TTC549 (cell line): ENCODE data around the gene GOT1.
A peak's percentile ranks its signal among the peaks of the same experiment; 100 is the strongest.

Experiments used
- FAIRE-seq: peaks from 2 replicates; lab custom pipeline; 2012; peaks lifted over from hg19 to GRCh38; lab: Jason Lieb, UNC

Gene GOT1

DNA sequence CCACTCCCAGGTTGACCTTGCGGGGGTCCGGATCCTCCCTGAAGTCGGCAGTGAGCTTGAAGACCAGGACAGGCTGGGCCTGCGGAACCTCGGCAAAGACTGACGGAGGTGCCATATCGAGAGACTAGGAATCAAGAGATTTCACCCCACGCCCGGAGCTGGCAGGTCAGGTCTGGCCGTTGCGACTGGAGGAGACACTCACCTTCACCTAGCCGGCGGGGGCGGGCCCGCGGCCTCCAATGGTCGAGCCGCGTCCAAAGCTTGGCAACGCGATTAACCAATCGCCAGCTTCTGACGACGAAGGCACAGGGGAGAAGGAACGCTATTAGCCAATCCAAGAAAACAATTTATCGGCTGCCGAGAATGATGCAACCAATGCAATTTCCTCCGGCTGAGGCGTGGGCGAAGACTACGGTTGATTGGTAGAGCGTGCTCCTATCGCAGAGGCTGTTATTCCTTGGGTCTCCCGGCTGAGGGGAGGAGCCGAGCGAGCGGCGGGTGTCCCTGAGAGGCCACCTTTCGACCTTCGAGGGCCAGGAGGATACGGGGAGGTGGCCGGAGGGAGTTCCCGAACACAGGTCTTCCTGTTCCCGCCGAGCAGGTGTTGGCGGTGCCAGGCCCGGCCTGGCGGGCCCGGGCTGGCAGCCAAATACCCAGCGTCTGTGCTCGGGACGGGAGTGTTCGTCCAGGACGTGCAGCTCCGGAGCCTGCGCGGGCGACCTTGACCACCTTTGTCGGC, at the start of gene GOT1:
TSS of gene GOT1 (minus strand) at position 174 of the 739 bp plus-strand sequence. CDS start at position 115, 59 bp downstream.
- FAIRE-seq = peak; percentile 96

- peak; percentile 92 for FAIRE-seq
Observed at GRCh38 chr10:99470327-99470726, 39.9 kb upstream of the GOT1 start.

- FAIRE-seq = peak; percentile 92
Observed at GRCh38 chr10:99467236-99467999, 37.0 kb upstream of the GOT1 start.

DNA sequence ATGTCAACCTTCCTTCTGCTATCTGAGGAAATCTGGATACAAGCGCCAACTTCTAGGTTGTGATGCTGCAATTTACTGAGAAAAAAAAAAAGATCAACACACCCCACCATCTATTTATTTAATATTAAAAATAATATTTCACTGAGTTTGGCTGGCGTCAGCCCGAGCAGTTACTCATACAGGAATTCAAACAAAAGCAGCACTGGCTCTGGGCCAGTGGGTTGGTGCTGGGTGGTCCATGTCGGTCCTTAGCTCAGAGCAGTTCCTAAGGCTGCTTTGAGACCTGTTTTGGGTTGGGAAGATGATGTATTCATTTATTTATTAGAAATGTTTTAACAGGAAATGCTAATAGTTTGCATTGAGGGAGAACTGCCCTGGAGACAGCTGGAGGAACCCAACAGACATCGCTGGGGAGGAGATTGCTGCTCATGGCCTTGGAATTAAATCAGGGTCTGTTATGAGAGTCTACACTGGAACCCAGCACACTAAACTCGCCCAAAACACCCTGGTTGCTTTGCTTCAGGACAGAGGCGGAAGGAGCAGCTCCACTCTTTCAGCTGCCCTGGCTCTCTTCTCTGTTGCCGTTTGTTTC, 36.3 kb upstream of the GOT1 start:
- FAIRE-seq = no peak

DNA sequence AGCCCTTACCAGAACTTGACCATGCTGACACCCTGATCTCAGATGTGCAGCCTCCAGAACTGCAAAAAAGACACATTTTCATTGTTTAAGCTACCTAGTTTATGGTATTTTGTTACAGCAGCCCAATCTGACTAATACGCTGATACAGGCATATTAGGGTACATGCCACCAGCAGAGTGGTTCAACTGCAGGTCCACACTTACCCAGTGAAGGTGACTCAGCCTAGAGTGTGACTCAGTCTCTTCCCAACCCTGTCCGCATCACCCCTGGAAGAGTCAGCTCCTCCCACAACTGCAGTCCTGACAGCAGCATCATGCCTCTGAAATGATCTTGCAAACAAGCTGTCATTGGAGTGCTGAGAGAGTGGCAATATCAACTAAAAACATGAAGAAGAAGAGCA, 30.8 kb upstream of the GOT1 start:
- FAIRE-seq = no peak

DNA sequence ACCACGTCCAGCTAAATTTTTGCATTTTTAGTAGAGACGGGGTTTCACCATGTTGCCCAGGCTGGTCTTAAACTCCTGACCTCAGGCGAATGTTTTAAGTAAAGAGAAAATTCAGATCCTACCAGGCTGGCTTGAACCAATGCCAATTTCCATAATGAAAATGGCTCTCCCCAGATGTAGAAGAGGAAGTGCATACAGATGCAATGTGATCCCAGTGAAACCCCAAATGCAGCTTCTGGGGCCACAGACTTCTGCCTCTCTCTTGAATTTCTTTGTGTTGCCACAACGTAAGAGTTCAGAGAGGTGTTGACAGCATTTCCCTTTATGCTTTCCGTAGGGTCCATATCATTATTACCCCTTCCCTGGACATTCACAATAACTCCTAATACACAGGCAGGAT, 29.6 kb upstream of the GOT1 start:
- FAIRE-seq = no peak

DNA sequence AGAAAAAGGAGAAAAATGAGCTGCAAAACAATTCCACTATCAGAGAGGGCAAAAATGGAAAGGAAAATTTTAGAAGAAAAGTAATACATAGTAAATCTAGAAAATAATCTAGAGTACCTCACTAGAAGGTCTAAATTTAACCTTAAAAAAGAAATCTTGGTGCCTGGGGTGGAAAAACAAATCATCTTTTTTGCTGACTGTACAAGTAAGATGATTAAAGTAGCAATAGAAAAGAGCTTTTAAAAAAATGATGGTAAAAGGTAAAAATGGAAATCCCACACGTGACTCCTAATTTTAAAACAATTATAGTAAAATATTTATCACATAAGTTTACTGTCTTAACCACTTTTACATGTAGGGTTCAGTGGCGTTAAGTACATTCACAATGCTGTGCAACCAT, 28.8 kb upstream of the GOT1 start:
- no peak for FAIRE-seq

DNA sequence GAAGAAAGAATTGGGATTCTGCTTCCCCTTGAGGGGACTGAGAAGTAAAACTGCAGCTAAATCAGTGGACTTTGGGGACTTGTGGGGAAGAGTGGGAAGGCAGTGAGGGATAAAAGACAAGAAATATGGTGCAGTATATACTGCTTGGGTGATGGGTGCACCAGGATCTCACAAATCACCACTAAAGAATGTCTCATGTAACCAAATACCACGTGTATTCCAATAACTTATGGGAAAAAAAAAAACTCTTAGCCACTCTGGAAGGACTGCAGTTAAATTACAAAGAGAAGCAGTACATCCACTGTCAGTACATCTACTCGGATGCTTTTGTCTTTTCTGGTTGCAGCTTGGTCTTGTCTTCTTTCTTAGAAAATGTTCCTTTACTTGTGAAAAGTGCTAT, 27.4 kb upstream of the GOT1 start:
- FAIRE-seq = no peak

- no peak for FAIRE-seq
Observed at GRCh38 chr10:99456931-99457288, 26.5 kb upstream of the GOT1 start.

- FAIRE-seq = no peak
Observed at GRCh38 chr10:99456207-99456930, 25.9 kb upstream of the GOT1 start.

GRCh38 chr10:99451981-99452380, 21.6 kb upstream of the GOT1 start:
- no peak for FAIRE-seq

GRCh38 chr10:99451499-99451788, 21.0 kb upstream of the GOT1 start:
- FAIRE-seq = no peak

DNA sequence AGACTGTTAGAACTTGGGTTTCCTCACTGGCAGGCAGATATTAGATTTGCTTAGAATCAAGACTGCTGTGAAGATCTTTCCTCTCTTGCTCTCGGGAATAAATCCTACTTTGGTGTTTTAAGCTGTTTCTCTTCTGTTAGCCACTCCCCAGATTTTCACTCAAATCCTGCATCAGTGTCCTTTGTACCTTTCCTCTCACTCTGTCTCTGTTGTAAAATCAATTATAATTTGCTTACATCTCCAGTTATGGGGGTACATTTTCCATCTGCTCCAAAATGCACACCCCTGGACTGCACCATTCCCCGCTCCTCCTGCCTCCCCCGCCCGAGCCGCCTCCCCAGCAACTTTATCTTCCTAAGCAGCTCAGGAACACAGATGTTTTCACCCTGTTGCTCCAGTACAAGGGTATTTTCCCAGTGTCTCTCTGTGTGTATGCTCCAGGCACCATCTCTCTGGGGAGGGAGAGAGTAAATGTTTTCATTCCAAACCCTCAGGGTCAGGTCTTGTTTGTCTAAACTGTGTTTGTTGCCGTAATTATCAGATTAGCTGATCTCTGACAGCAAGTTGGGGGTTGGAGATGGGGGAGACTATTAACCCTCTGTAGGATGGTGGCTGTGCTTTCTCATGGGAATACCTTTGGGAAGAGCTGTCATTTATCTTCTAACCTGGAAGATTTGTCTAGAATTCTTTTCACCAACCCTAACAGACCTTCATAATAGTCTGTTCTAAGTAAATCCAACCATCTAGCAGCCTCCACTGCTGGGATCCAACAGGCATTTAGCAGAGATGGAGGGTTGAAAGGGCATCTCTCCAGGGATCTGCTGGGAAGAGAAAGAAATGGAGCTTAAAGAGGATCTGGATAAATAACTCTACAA, 20.4 kb upstream of the GOT1 start:
- FAIRE-seq = peak; percentile 93

DNA sequence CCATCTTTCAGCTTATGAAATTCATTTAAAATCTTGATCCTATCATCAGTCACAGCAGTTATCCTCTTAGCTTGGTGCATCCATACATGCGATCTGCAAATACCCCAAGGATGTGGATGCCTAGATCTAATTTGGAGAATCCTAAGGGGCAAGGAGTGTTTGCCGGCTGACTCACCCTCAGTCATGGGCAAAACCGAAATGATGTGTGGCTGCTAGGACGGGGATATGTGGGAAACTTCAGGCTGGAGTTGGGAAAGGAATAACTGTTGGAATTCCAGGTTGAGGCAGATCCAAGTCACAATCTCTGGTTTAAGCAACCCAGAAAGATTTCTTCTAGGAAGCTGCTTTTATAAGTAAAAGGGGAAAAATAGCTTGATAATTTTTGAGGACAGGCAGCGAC, 19.7 kb upstream of the GOT1 start:
- no peak for FAIRE-seq

DNA sequence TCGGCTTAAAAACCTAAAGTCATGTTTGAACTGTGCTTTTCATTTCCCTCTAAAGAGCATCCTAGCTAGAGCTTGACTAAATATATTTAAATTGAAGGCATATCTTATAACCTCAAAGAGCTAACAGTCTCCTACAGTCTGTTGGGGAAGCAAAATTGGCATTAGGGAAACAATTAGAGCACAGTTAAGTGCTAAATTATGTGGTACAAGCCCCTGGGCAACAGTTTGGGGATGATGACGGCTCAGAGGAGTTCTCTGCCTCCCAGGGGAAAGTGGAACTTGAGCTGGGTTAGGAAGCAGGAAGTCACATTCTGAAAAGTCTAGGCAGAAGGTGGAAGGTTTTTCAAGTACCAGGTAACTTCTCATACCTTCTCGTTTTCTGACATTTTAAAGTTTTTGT, 18.6 kb upstream of the GOT1 start:
- FAIRE-seq = no peak

- FAIRE-seq = no peak
Observed at GRCh38 chr10:99444383-99445045, 14.1 kb upstream of the GOT1 start.

DNA sequence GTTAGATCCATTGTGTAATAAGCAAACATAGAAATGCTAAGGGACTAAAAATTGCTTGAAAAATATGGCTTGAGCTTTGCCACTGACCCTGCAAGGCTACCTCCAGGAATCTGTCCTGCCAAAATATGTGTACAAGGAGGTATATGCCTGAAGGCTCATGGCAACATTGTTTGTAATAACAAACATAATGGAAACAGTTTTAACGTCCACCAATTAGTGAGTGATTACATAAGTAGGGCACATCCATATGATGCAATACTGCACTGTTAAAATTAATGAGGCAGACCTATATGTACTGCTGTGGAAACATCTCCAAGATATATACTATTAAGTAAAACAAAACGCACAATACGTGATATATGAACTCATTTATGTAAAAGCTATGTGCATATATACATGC, 13.1 kb upstream of the GOT1 start:
- FAIRE-seq = no peak

DNA sequence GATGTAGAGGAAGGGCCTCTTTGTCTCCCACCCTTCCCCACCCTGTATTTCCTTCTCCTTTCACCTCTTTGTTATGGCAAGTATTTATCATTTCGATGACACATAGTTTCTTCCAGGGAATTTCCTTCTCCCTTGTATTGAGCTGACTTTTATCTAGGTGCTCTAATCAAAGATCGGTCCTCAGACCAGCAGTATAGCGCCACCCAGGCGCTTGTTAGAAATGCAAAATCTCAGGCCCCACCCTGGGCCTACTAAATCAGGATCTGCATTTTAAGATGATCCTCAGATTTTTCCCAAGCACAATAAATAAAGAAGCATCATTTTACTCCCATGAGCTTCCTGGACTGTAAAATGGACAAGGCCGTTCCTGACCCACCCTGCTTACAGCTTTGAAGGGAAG, 12.0 kb upstream of the GOT1 start:
- FAIRE-seq = no peak

- FAIRE-seq = no peak
Observed at GRCh38 chr10:99438890-99439289, 8.5 kb upstream of the GOT1 start.

- FAIRE-seq = peak; percentile 95
Observed at GRCh38 chr10:99435986-99436638, 5.7 kb upstream of the GOT1 start.
